Right cardiac atrium (tissue), 5 donors: Measurements from ENCODE around the gene NONO. TPM values are rescaled to one million over a fixed set of nuclear protein-coding genes. Genes with fewer than 3 reads are reported as not detected.
"Not testable (repeated sequence)": the region's sequence is repeated elsewhere in the genome, so short reads cannot be mapped to it uniquely, and the experiment has no call there.

Experiments
- ATAC-seq, 2 donors: fragments of 200-7000 bp; cut with Tn5 transposase; one replicate each; pipeline versions ENCODE4 v1.8.0 to v1.9.1; 2020; ENCODE audit warnings: moderate library complexity in 2 of 2, mild to moderate bottlenecking in 1 of 2
- DNase-seq, 3 donors: peaks; one replicate each; pipeline ENCODE4 v3.0.0-alpha.2; 2020
- H3K27ac ChIP-seq: one replicate; pipeline ENCODE4 v1.5.1; 2013; ENCODE audit warnings: mild to moderate bottlenecking, low read length, control low read depth, moderate library complexity
- H3K27me3 ChIP-seq: one replicate; pipeline ENCODE4 v1.6.1; 2013; ENCODE audit not compliant: control insufficient read depth, insufficient read depth
- H3K4me1 ChIP-seq: one replicate; pipeline ENCODE4 v1.6.1; 2013; ENCODE audit warnings: low read length; ENCODE audit not compliant: control insufficient read depth, insufficient read depth
- H3K4me3 ChIP-seq: one replicate; pipeline ENCODE4 v1.5.1; 2013; ENCODE audit warnings: low read length, control low read depth
- H3K9me3 ChIP-seq: one replicate; pipeline ENCODE4 v1.6.1; 2013; ENCODE audit warnings: low read length; ENCODE audit not compliant: control insufficient read depth
- WGBS: extraction: QIAGEN DNeasy Blood & Tissue Kit; methylation state at CpG from one replicate; pipeline ENCODE4 v1.1.7; 2013; 5-methylcytosine and 5-hydroxymethylcytosine counted together
- intact Hi-C, 4 donors: fragments of 100-400 bp; cut with DNase I; formaldehyde crosslinking; loops; one replicate each; pipeline versions ENCODE4 v1.11.0 to v1.14.0; 2022 to 2023
- polyA plus RNA-seq: library from polyadenylated mRNA; stranded (reverse); fragments of 200-250 nt; gene quantifications from one replicate; pipeline ENCODE4 v1.2.3, GENCODE V29; 2013
- total RNA-seq, 4 donors: library from RNA; stranded (reverse); fragmentation: NEBNext Ultra II Directional; extraction: Animal tissue kit (Norgen Biotek cat#: 25700); gene quantifications; one replicate each; pipeline ENCODE4 v1.2.1, GENCODE V29; 2021
- donor health status: healthy with polysubstance abuse.
- donor health status: DM: no; HTN: yes; CAD: no.
- donor health status: DM: no; HTN: no; CAD: no.
- donor health status: DM: no; HTN: yes; CAD: no; lungs with severe emphysema.
- donor health status: DM: yes; HTN: yes; CAD: no.

NONO gene
- total and polyA plus RNA-seq, 5 donors = 61.9 to 157 (median 128) TPM

GRCh38 chrX:71253253-71254091, 30.0 kb upstream of the NONO start:
- ATAC-seq (no peak), DNase-seq (peak; percentile 34 to 79 (median 73))
- no peaks in the 10 kb centered on the region for H3K27me3 ChIP-seq
- 1% methylated on average over 35 of the region's 35 CpGs for WGBS
- peak overlapping the region; percentile 96 for H3K27ac ChIP-seq
- intact Hi-C loops = loop anchor here in 1 of 4 donors (10.0 kb wide), 1 partner anchor 111 kb away; the partner anchor contains the start of gene TAF1
- H3K4me1 ChIP-seq = peaks cover 3% of the 10 kb centered on the region
- peak overlapping the region; percentile 83 for H3K4me3 ChIP-seq
- no peaks in the 10 kb centered on the region for H3K9me3 ChIP-seq

- peak; percentile 88 to 95 (median 95) for DNase-seq
- ATAC-seq = peak; percentile 96 to 97
- intact Hi-C loops = loop anchor here in 1 of 4 donors (10.0 kb wide), 1 partner anchor 110 kb away; the partner anchor contains the start of gene TAF1
- Histone ChIP-seq H3K27ac (peak within 1 kb of the TSS; percentile 96), H3K27me3 (no peaks in the 10 kb centered on the region), H3K4me1 (peaks cover 3% of the 10 kb centered on the region), H3K4me3 (peak within 1 kb of the TSS; percentile 83), H3K9me3 (no peaks in the 10 kb centered on the region)
- WGBS = under 1% methylated on average over 54 of the region's 54 CpGs
Measured at GRCh38 chrX:71254092-71254963, 29.1 kb upstream of the NONO start, which contains the start of gene ZMYM3. TSS of gene ZMYM3 (minus strand) at chrX:71254140. CDS start at chrX:71253255, 885 bp downstream.

- Histone ChIP-seq H3K27me3 (no peaks in the 10 kb centered on the region), H3K4me1 (peaks cover 3% of the 10 kb centered on the region), H3K27ac (no peak overlapping the region), H3K9me3 (no peaks in the 10 kb centered on the region), H3K4me3 (no peak overlapping the region)
- intact Hi-C loops = loop anchor here in 1 of 4 donors (10.0 kb wide), 1 partner anchor 109 kb away; the partner anchor contains the start of gene TAF1
- no peak for ATAC-seq
- WGBS = 78% methylated on average over 6 of the region's 6 CpGs
- no peak for DNase-seq
Measured at GRCh38 chrX:71256051-71256450, 27.4 kb upstream of the NONO start.

- WGBS = 94% methylated on average over 4 of the region's 4 CpGs
- H3K27me3 ChIP-seq = no peaks in the 10 kb centered on the region
- no peak overlapping the region for H3K27ac ChIP-seq
- ATAC-seq (no peak), DNase-seq (no peak)
- H3K9me3 ChIP-seq = no peaks in the 10 kb centered on the region
- H3K4me1 ChIP-seq = peaks cover 3% of the 10 kb centered on the region
- intact Hi-C loops = loop anchor here in 1 of 4 donors (10.0 kb wide), 1 partner anchor 108 kb away; the partner anchor contains the start of gene TAF1
- no peak overlapping the region for H3K4me3 ChIP-seq
Measured at GRCh38 chrX:71256856-71257255, 26.6 kb upstream of the NONO start.

GRCh38 chrX:71268624-71269023, 14.8 kb upstream of the NONO start:
- H3K9me3 ChIP-seq, H3K4me3 ChIP-seq, H3K4me1 ChIP-seq, DNase-seq, ATAC-seq, intact Hi-C loops, H3K27me3 ChIP-seq, H3K27ac ChIP-seq: not testable (repeated sequence)

GRCh38 chrX:71269801-71270395, 13.5 kb upstream of the NONO start:
- intact Hi-C loops = no loop called here
- Histone ChIP-seq H3K4me1 (no peaks in the 10 kb centered on the region), H3K27me3 (no peaks in the 10 kb centered on the region), H3K9me3 (no peaks in the 10 kb centered on the region), H3K4me3 (no peak overlapping the region), H3K27ac (no peak overlapping the region)
- ATAC-seq (no peak), DNase-seq (no peak)
- WGBS = 95% methylated on average over 19 of the region's 19 CpGs

GRCh38 chrX:71272313-71272712, 11.1 kb upstream of the NONO start:
- DNase-seq, H3K27ac ChIP-seq, ATAC-seq, H3K27me3 ChIP-seq, intact Hi-C loops, H3K4me3 ChIP-seq, H3K4me1 ChIP-seq, H3K9me3 ChIP-seq: not testable (repeated sequence)
- 86% methylated on average over 2 of the region's 2 CpGs for WGBS

GRCh38 chrX:71281300-71281699, 2.1 kb upstream of the NONO start:
- H3K4me3 ChIP-seq, H3K27me3 ChIP-seq, DNase-seq, H3K9me3 ChIP-seq, H3K27ac ChIP-seq, ATAC-seq, H3K4me1 ChIP-seq, intact Hi-C loops: not testable (repeated sequence)
- WGBS = 96% methylated on average over 11 of the region's 11 CpGs

- ATAC-seq = peak; percentile 85 to 86
- no peaks in the 10 kb centered on the region for H3K9me3 ChIP-seq
- H3K4me1 ChIP-seq = no peaks in the 10 kb centered on the region
- no peak for DNase-seq
- WGBS = 23% methylated on average over 16 of the region's 16 CpGs
- H3K4me3 ChIP-seq = peak overlapping the region; percentile 72
- H3K27ac ChIP-seq = peak overlapping the region; percentile 93
- H3K27me3 ChIP-seq = no peaks in the 10 kb centered on the region
- intact Hi-C loops = no loop called here
Measured at GRCh38 chrX:71282514-71283402, 677 bp upstream of the NONO start.

GRCh38 chrX:71285929-71286328, 2.5 kb downstream of the NONO start:
- no peaks in the 10 kb centered on the region for H3K9me3 ChIP-seq
- no peaks in the 10 kb centered on the region for H3K4me1 ChIP-seq
- H3K4me3 ChIP-seq = no peak overlapping the region
- no peaks in the 10 kb centered on the region for H3K27me3 ChIP-seq
- H3K27ac ChIP-seq = no peak overlapping the region
- DNase-seq (no peak), ATAC-seq (no peak)
- intact Hi-C loops = no loop called here
